GM12878 (cell line): ENCODE measurements around the gene HIPK4. TPM values are rescaled to one million over a fixed set of nuclear protein-coding genes. Genes with fewer than 3 reads are reported as not detected.

Source experiments
- ATAC-seq: fragments of 200-7000 bp; cut with Tn5 transposase; 3 replicates; pipeline ENCODE4 v1.9.1; 2020; ENCODE audit warnings: mild to moderate bottlenecking, moderate library complexity
- BruUV-seq: library from RNA; stranded (reverse); fragments of 400-500 nt; replicated peaks from 2 replicates; lab custom pipeline; 2021; lab: Mats Ljungman, UMichigan
- CTCF ChIA-PET: fragments of 300-600 bp; sonication (Branson Sonifier 250); formaldehyde crosslinking; extraction: SDS; loops from one replicate; lab custom pipeline; 2021; ENCODE audit warnings: inconsistent platforms; lab: Yijun Ruan, JAX
- POLR2A ChIA-PET: fragments of 350-600 bp; formaldehyde crosslinking; extraction: SDS; loops from one replicate; lab custom pipeline; 2021; ENCODE audit warnings: inconsistent platforms; lab: Charles Lee
- RAD21 ChIA-PET: fragments of 300-600 bp; sonication (Branson Sonifier 250); formaldehyde crosslinking; loops from one replicate; lab custom pipeline; 2023; ENCODE audit warnings: antibody characterized with exemption; ENCODE audit not compliant: unreplicated experiment; lab: Charles Lee
- SMC1A ChIA-PET: fragments of 300-600 bp; sonication (Branson Sonifier 250); formaldehyde crosslinking; loops from one replicate; lab custom pipeline; 2023; ENCODE audit not compliant: unreplicated experiment, uncharacterized antibody; lab: Charles Lee
- DNase-seq: peaks from one replicate; pipeline ENCODE4 v3.0.0-alpha.2; 2011; ENCODE audit warnings: low read depth, low spot score
- FAIRE-seq: peaks from 3 replicates; lab custom pipeline; 2011; peaks lifted over from hg19 to GRCh38; lab: Jason Lieb, UNC
- H2AFZ ChIP-seq: 2 replicates; pipeline ENCODE4 v1.6.0; 2011; ENCODE audit warnings: low read depth, low read length, control low read depth; ENCODE audit not compliant: control insufficient read depth
- H3K27ac ChIP-seq: 2 replicates; pipeline ENCODE4 v1.5.1; 2011; ENCODE audit warnings: control low read depth; ENCODE audit not compliant: control insufficient read depth, insufficient read depth
- H3K27me3 ChIP-seq, 2 experiments: replicated peaks in 1 of 2; 2 replicates each; pipeline versions ENCODE4 v1.6.0 to v1.6.1; 2011; ENCODE audit warnings: low read length in 1 of 2; ENCODE audit not compliant: control insufficient read depth in 2 of 2, insufficient read depth in 2 of 2
- H3K36me3 ChIP-seq, 2 experiments: 2 replicates each; pipeline ENCODE4 v1.5.1; 2011; ENCODE audit warnings: low read length in 1 of 2; ENCODE audit not compliant: control insufficient read depth in 2 of 2, insufficient read depth in 2 of 2
- H3K4me1 ChIP-seq: 2 replicates; pipeline ENCODE4 v1.6.1; 2011; ENCODE audit warnings: mild to moderate bottlenecking, low read length, moderate library complexity, mixed read lengths; ENCODE audit not compliant: control insufficient read depth, insufficient read depth
- H3K4me2 ChIP-seq: 2 replicates; pipeline ENCODE4 v1.6.0; 2011; ENCODE audit warnings: control low read depth; ENCODE audit not compliant: control insufficient read depth, insufficient read depth
- H3K4me3 ChIP-seq: fragments of 200-600 bp; sonication (generic); 2 replicates; pipeline ENCODE4 v1.5.1; 2016
- H3K79me2 ChIP-seq: 2 replicates; pipeline ENCODE4 v1.6.0; 2011; ENCODE audit warnings: low read length; ENCODE audit not compliant: control insufficient read depth, insufficient read depth
- H3K9ac ChIP-seq: 2 replicates; pipeline ENCODE4 v1.8.0; 2011; ENCODE audit warnings: low read length, control low read depth, mixed read lengths; ENCODE audit not compliant: control insufficient read depth, insufficient read depth
- H3K9me3 ChIP-seq: replicated peaks from 3 replicates; pipeline ENCODE4 v1.5.1; 2011; ENCODE audit warnings: mild to moderate bottlenecking, low read length; ENCODE audit not compliant: control insufficient read depth, insufficient read depth
- H4K20me1 ChIP-seq: 2 replicates; pipeline ENCODE4 v1.6.0; 2011; ENCODE audit not compliant: control insufficient read depth, insufficient read depth
- BHLHE40 ChIP-seq, 2 experiments: fragments of 450-650 bp in 1 of 2; IDR thresholded peaks; 2 replicates each; pipeline ENCODE4 v1.6.1; 2011 to 2017; ENCODE audit warnings: low read depth in 2 of 2, borderline replicate concordance in 1 of 2, improper control_type of control experiment in 1 of 2, low read length in 1 of 2, mild to moderate bottlenecking in 1 of 2
- CEBPB ChIP-seq, 2 experiments: fragments of 150-350 bp in 1 of 2; IDR thresholded peaks; 2 replicates each; pipeline ENCODE4 v1.6.1; 2012 to 2014; ENCODE audit warnings: low read depth in 2 of 2, low read length in 2 of 2, borderline replicate concordance in 1 of 2, inconsistent platforms in 1 of 2
- CREM ChIP-seq: IDR thresholded peaks from 2 replicates; pipeline ENCODE4 v1.6.1; 2014; ENCODE audit warnings: antibody characterized with exemption, low read depth
- E2F8 ChIP-seq: fragments of 450-650 bp; IDR thresholded peaks from 2 replicates; pipeline ENCODE4 v1.6.1; 2018; ENCODE audit warnings: mild to moderate bottlenecking, low read depth, moderate library complexity; ENCODE audit not compliant: partially characterized antibody
- EED ChIP-seq: sonication (generic); IDR thresholded peaks from 2 replicates; pipeline ENCODE4 v1.6.1; 2016; ENCODE audit warnings: antibody characterized with exemption, low read depth
- EP300 ChIP-seq, 2 experiments: fragments of 150-350 bp in 1 of 2; IDR thresholded peaks; 2 replicates each; pipeline ENCODE4 v1.6.1; 2011 to 2012; ENCODE audit warnings: low read depth in 2 of 2, low read length in 2 of 2, borderline replicate concordance in 1 of 2, improper control_type of control experiment in 1 of 2, inconsistent platforms in 1 of 2; ENCODE audit not compliant: control insufficient read depth in 1 of 2
- HDAC2 ChIP-seq: fragments of 200-600 bp; sonication (generic); IDR thresholded peaks from 2 replicates; pipeline ENCODE4 v1.6.1; 2017
- IKZF1 ChIP-seq: fragments of 450-650 bp; conservative IDR thresholded peaks from 2 replicates; pipeline ENCODE4 v1.6.1; 2017; ENCODE audit warnings: antibody characterized with exemption, mild to moderate bottlenecking
- MEF2B ChIP-seq: fragments of 450-650 bp; IDR thresholded peaks from 2 replicates; pipeline ENCODE4 v1.6.1; 2018; ENCODE audit warnings: mild to moderate bottlenecking, moderate library complexity; ENCODE audit not compliant: partially characterized antibody, poor library complexity, severe bottlenecking
- MTA3 ChIP-seq: IDR thresholded peaks from 2 replicates; pipeline ENCODE4 v1.6.1; 2012; ENCODE audit warnings: low read length, inconsistent platforms, borderline replicate concordance
- NBN ChIP-seq: fragments of 450-650 bp; IDR thresholded peaks from 2 replicates; pipeline ENCODE4 v1.6.1; 2016
- PAX5 ChIP-seq: IDR thresholded peaks from 2 replicates; pipeline ENCODE4 v1.6.1; 2011; ENCODE audit warnings: low read depth, low read length, borderline replicate concordance
- RAD21 ChIP-seq: IDR thresholded peaks from 2 replicates; pipeline ENCODE4 v1.6.1; 2011; ENCODE audit warnings: mild to moderate bottlenecking, low read depth, low read length, moderate library complexity; ENCODE audit not compliant: insufficient read depth
- RCOR1 ChIP-seq: conservative IDR thresholded peaks from 2 replicates; pipeline ENCODE4 v1.6.1; 2012; ENCODE audit warnings: low read depth, low read length, improper control_type of control experiment
- TBL1XR1 ChIP-seq: IDR thresholded peaks from 2 replicates; pipeline ENCODE4 v1.6.1; 2012; ENCODE audit warnings: low read depth, low read length, improper control_type of control experiment
- ZBED1 ChIP-seq: IDR thresholded peaks from 2 replicates; pipeline ENCODE4 v1.6.1; 2016; ENCODE audit warnings: borderline replicate concordance
- ZNF217 ChIP-seq: fragments of 450-650 bp; IDR thresholded peaks from 2 replicates; pipeline ENCODE4 v1.6.1; 2017; ENCODE audit warnings: antibody characterized with exemption, mild to moderate bottlenecking
- WGBS: methylation state at CpG from one replicate; pipeline ENCODE4 v1.1.6; 2016; ENCODE audit warnings: low lambda C conversion rate; ENCODE audit not compliant: insufficient replicate concordance, insufficient coverage; ENCODE audit errors: missing lambda C conversion rate; 5-methylcytosine and 5-hydroxymethylcytosine counted together
- in situ Hi-C: fragments of 300-500 bp; cut with MboI; formaldehyde crosslinking; loops from 9 replicates; pipeline ENCODE4 v1.14.3; 2018; ENCODE audit warnings: mixed read lengths
- intact Hi-C: fragments of 100-400 bp; cut with micrococcal nuclease; formaldehyde crosslinking; loops from one replicate; pipeline ENCODE4 v1.14.2; 2022; ENCODE audit not compliant: unreplicated experiment
- polyA plus RNA-seq, 11 experiments: library from polyadenylated mRNA; depleted of rRNA in 4 of 11; unstranded in 6 of 11; stranded (reverse) in 5 of 11; fragments of >200 nt; fragmentation: Nextera tagmentation in 4 of 11; fragmentation: Illumina TruSeq in 1 of 11; extraction: Ambion mirVana in 4 of 11; extraction: Trizol in 1 of 11; gene quantifications; 1 replicate in 1 of 11; 2 replicates in 10 of 11; pipeline versions ENCODE4 v1.2.1 to v1.2.3, GENCODE V29; 2011 to 2016; ENCODE audit warnings: inconsistent platforms in 2 of 11, missing spikeins in 2 of 11, low read depth in 1 of 11
- total RNA-seq, 4 experiments: library from RNA; depleted of rRNA in 3 of 4; stranded (reverse); fragments of >200 nt in 3 of 4; fragmentation: Illumina TruSeq in 1 of 4; extraction: Trizol in 1 of 4; gene quantifications; 2 replicates each; pipeline versions ENCODE4 v1.2.1 to v1.2.3, GENCODE V29; 2013 to 2021
- TF ChIP-seq, protein P1 (sequence below): IDR thresholded peaks from 2 replicates; pipeline ENCODE4 v1.6.1; 2012; ENCODE audit warnings: low read length, inconsistent platforms
- TF ChIP-seq, protein P2 (sequence below): fragments of 450-650 bp; IDR thresholded peaks from 2 replicates; pipeline ENCODE4 v1.6.1; 2017; ENCODE audit warnings: low read depth, mild to moderate bottlenecking, moderate library complexity

Gene HIPK4
- total and polyA plus RNA-seq, 10 of the 15 experiments (the other 5 are each of a cell fraction or from before 2014, with no cell fraction given): 0.07 to 0.13 (median 0.08) TPM; not detected in 7

DNA sequence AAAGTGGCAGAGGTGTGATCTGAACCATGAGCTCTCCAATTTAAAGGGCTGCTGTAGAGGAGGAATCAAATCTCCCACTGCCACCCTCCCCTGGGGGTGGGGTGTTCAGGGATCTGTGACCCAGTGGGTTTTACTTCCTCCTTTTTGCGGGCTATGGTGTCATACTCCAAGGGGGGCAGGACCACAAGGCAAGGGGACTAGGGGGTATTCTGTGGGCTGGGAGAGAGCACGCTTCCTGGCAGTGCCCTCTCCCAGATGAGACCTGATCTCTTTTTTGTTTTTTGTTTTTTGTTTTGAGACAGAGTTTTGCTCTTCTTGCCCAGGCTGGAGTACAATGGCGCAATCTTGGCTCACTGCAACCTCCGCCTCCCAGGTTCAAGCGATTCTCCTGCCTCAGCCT, 31.2 kb downstream of the HIPK4 start:
- Histone ChIP-seq H3K79me2 (peaks cover 10% of the 10 kb centered on the region), H3K4me2 (peak overlapping the region; percentile 64), H4K20me1 (no peaks in the 10 kb centered on the region), H3K4me1 (peaks cover 40% of the 10 kb centered on the region), H3K36me3 (no peaks in the 10 kb centered on the region), H3K9ac (no peak overlapping the region), H3K4me3 (no peak overlapping the region), H2AFZ (no peak overlapping the region), H3K27ac (peak overlapping the region; percentile 52), H3K9me3 (no peaks in the 10 kb centered on the region), H3K27me3 (no peaks in the 10 kb centered on the region)
- RAD21 ChIA-PET: interaction anchor here (0.6 to 1.0 kb wide), 4 partner anchors 10 to 107 kb away, joined by 3 to 4 read pairs (median 4); partner anchors contain the start of genes AKT2, BLVRB, C19orf47 and PLD3
- peak; percentile 76 for DNase-seq
- in situ Hi-C loops: no loop called here
- SMC1A ChIA-PET: interaction anchor here (1.0 kb wide), 1 partner anchor 106 kb away, joined by 3 read pairs; no protein-coding TSS in a partner anchor
- POLR2A ChIA-PET: no interaction called here
- intact Hi-C loops: loop anchor here (5.0 kb wide), 2 partner anchors 44 to 59 kb away; no protein-coding TSS in a partner anchor
- peak; percentile 49 for FAIRE-seq
- WGBS: 28% methylated on average over 5 of the region's 5 CpGs
- peak; percentile 88 for ATAC-seq
- CTCF ChIA-PET: interaction anchor here (0.6 to 1.0 kb wide), 4 partner anchors 11 to 276 kb away, joined by 3 read pairs; partner anchors contain the start of gene C19orf47
- no TSS peak for BruUV-seq
- TF ChIP-seq, protein P1, sequence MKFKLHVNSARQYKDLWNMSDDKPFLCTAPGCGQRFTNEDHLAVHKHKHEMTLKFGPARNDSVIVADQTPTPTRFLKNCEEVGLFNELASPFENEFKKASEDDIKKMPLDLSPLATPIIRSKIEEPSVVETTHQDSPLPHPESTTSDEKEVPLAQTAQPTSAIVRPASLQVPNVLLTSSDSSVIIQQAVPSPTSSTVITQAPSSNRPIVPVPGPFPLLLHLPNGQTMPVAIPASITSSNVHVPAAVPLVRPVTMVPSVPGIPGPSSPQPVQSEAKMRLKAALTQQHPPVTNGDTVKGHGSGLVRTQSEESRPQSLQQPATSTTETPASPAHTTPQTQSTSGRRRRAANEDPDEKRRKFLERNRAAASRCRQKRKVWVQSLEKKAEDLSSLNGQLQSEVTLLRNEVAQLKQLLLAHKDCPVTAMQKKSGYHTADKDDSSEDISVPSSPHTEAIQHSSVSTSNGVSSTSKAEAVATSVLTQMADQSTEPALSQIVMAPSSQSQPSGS: peak; percentile 75; the same call in 1 of the 2 replicates
- TF ChIP-seq TBL1XR1 (peak; percentile 16; the same call in 1 of the 2 replicates), MTA3 (peak; percentile 72; the same call in 1 of the 2 replicates), ZBED1 (peak; percentile 38; the same call in 1 of the 2 replicates), MEF2B (peak; percentile 76), NBN (peak; percentile 85), HDAC2 (no peak), EED (peak; percentile 98), ZNF217 (no peak), PAX5 (peak; percentile 99), IKZF1 (peak; percentile 94), RCOR1 (no peak), E2F8 (no peak), CREM (peak; percentile 76), RAD21 (no peak), EP300 (IDR thresholded peaks at IDR 0.05; ENCODE audit: borderline replicate concordance in 1 of 2, control insufficient read depth in 1 of 2, low read depth in 2 of 2, low read length in 2 of 2) (peak; percentile 38 to 70; a peak in 3 of 4 replicates), BHLHE40 (IDR thresholded peaks at IDR 0.05; ENCODE audit: borderline replicate concordance in 1 of 2, low read depth in 2 of 2, low read length in 1 of 2) (peak; percentile 25 to 71; a peak in 2 of 4 replicates), CEBPB (IDR thresholded peaks at IDR 0.05; ENCODE audit: borderline replicate concordance in 1 of 2, low read depth in 2 of 2, low read length in 2 of 2) (no peak)
- TF ChIP-seq, protein P2, sequence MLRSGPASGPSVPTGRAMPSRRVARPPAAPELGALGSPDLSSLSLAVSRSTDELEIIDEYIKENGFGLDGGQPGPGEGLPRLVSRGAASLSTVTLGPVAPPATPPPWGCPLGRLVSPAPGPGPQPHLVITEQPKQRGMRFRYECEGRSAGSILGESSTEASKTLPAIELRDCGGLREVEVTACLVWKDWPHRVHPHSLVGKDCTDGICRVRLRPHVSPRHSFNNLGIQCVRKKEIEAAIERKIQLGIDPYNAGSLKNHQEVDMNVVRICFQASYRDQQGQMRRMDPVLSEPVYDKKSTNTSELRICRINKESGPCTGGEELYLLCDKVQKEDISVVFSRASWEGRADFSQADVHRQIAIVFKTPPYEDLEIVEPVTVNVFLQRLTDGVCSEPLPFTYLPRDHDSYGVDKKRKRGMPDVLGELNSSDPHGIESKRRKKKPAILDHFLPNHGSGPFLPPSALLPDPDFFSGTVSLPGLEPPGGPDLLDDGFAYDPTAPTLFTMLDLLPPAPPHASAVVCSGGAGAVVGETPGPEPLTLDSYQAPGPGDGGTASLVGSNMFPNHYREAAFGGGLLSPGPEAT: peak; percentile 6; the same call in 1 of the 2 replicates
